GM23338 (cell line): ENCODE results near the gene OXER1. TPM values are rescaled to one million over a fixed set of nuclear protein-coding genes. Genes with fewer than 3 reads are reported as not detected.

Source experiments
- ATAC-seq: fragments of 200-7000 bp; cut with Tn5 transposase; 3 replicates; pipeline ENCODE4 v1.9.1; 2020
- DNase-seq: peaks from one replicate; pipeline ENCODE4 v3.0.0-alpha.2; 2015; ENCODE audit warnings: low spot score
- H2AFZ ChIP-seq: fragments of 200-600 bp; sonication (generic); 2 replicates; pipeline ENCODE4 v1.8.0; 2016; ENCODE audit warnings: antibody characterized with exemption, mild to moderate bottlenecking, moderate library complexity
- H3F3A ChIP-seq: fragments of 200-600 bp; sonication (generic); replicated peaks from 2 replicates; pipeline ENCODE4 v1.8.0; 2017; ENCODE audit warnings: antibody characterized with exemption, mixed run types, low read depth
- H3K27ac ChIP-seq: fragments of 200-600 bp; sonication (generic); 2 replicates; pipeline ENCODE4 v1.6.1; 2016; ENCODE audit warnings: low read depth
- H3K27me3 ChIP-seq: fragments of 200-600 bp; sonication (generic); 2 replicates; pipeline ENCODE4 v1.8.0; 2016; ENCODE audit warnings: mild to moderate bottlenecking, mixed run types, moderate library complexity; ENCODE audit not compliant: insufficient read depth
- H3K36me3 ChIP-seq: fragments of 200-600 bp; sonication (generic); 2 replicates; pipeline ENCODE4 v1.8.0; 2016; ENCODE audit warnings: mild to moderate bottlenecking; ENCODE audit not compliant: insufficient read depth
- H3K4me1 ChIP-seq: fragments of 200-600 bp; sonication (generic); 2 replicates; pipeline ENCODE4 v1.8.0; 2016; ENCODE audit warnings: mild to moderate bottlenecking, moderate library complexity; ENCODE audit not compliant: insufficient read depth
- H3K4me2 ChIP-seq: fragments of 200-600 bp; sonication (generic); 2 replicates; pipeline ENCODE4 v1.7.1; 2017; ENCODE audit warnings: mixed run types
- H3K4me3 ChIP-seq: fragments of 200-600 bp; sonication (generic); 2 replicates; pipeline ENCODE4 v1.6.1; 2016; ENCODE audit warnings: mixed run types
- H3K79me2 ChIP-seq: fragments of 200-600 bp; sonication (generic); replicated peaks from 2 replicates; pipeline ENCODE4 v1.8.0; 2017; ENCODE audit warnings: mild to moderate bottlenecking; ENCODE audit not compliant: insufficient read depth
- H3K9me2 ChIP-seq: fragments of 200-600 bp; sonication (generic); 2 replicates; pipeline ENCODE4 v1.8.0; 2017; ENCODE audit not compliant: insufficient read depth
- H4K20me1 ChIP-seq: fragments of 200-600 bp; sonication (generic); replicated peaks from 2 replicates; pipeline ENCODE4 v1.8.0; 2017; ENCODE audit warnings: mild to moderate bottlenecking; ENCODE audit not compliant: insufficient read depth
- H3K27ac Mint-ChIP-seq: 2 replicates; pipeline ENCODE4 v1.8.0; 2020; ENCODE audit warnings: inconsistent platforms, mild to moderate bottlenecking, moderate library complexity, mixed read lengths
- H3K27me3 Mint-ChIP-seq: 3 replicates; pipeline ENCODE4 v1.8.0; 2022; ENCODE audit warnings: low read depth, mild to moderate bottlenecking, moderate library complexity, mixed read lengths, inconsistent platforms; ENCODE audit not compliant: insufficient read depth, poor library complexity
- H3K36me3 Mint-ChIP-seq: 3 replicates; pipeline ENCODE4 v1.8.0; 2021; ENCODE audit warnings: low read depth, mild to moderate bottlenecking, inconsistent platforms, moderate library complexity, mixed read lengths
- H3K4me1 Mint-ChIP-seq: 3 replicates; pipeline ENCODE4 v1.8.0; 2020; ENCODE audit warnings: mild to moderate bottlenecking, inconsistent platforms, mixed read lengths
- H3K4me3 Mint-ChIP-seq: 3 replicates; pipeline ENCODE4 v1.8.0; 2021; ENCODE audit warnings: moderate library complexity, mild to moderate bottlenecking, inconsistent platforms, mixed read lengths
- H3K9me3 Mint-ChIP-seq: 3 replicates; pipeline ENCODE4 v1.8.0; 2020; ENCODE audit warnings: moderate library complexity, mild to moderate bottlenecking, inconsistent platforms, mixed read lengths
- CREB1 ChIP-seq: fragments of 250-450 bp; sonication (Bioruptor Pico); IDR thresholded peaks from 2 replicates; pipeline ENCODE4 v1.5.0; 2020; ENCODE audit warnings: low read depth, mild to moderate bottlenecking, moderate library complexity
- CTCF ChIP-seq, 2 experiments: fragments of 200-600 bp in 1 of 2; sonication (generic) in 1 of 2; conservative IDR thresholded peaks; 2 replicates each; pipeline versions ENCODE4 v1.5.1 to v1.6.1; 2016 to 2017; ENCODE audit warnings: antibody characterized with exemption in 2 of 2, low read depth in 2 of 2, mild to moderate bottlenecking in 2 of 2, moderate library complexity in 1 of 2
- ETS1 ChIP-seq: IDR thresholded peaks from 2 replicates; pipeline ENCODE4 v1.6.1; 2016; ENCODE audit warnings: antibody characterized with exemption
- EZH2 ChIP-seq: fragments of 200-600 bp; sonication (generic); IDR thresholded peaks from one replicate; pipeline ENCODE4 v1.8.0; 2017; ENCODE audit warnings: antibody characterized with exemption, mild to moderate bottlenecking, low read depth; ENCODE audit not compliant: unreplicated experiment
- EZH2phosphoT487 ChIP-seq: fragments of 200-600 bp; sonication (generic); IDR thresholded peaks from one replicate; pipeline ENCODE4 v1.8.1; 2018; ENCODE audit warnings: antibody characterized with exemption; ENCODE audit not compliant: unreplicated experiment
- JUNB ChIP-seq: IDR thresholded peaks from one replicate; pipeline ENCODE4 v1.6.1; 2016; ENCODE audit warnings: antibody characterized with exemption; ENCODE audit not compliant: unreplicated experiment
- NANOG ChIP-seq: IDR thresholded peaks from 2 replicates; pipeline ENCODE4 v1.6.1; 2016; ENCODE audit warnings: antibody characterized with exemption, borderline replicate concordance
- STAT1 ChIP-seq: IDR thresholded peaks from one replicate; pipeline ENCODE4 v1.6.1; 2016; ENCODE audit warnings: antibody characterized with exemption; ENCODE audit not compliant: unreplicated experiment
- ZNF114 ChIP-seq: fragments of 250-450 bp; sonication (Bioruptor Pico); IDR thresholded peaks from 2 replicates; pipeline ENCODE4 v1.5.0; 2020; ENCODE audit warnings: mild to moderate bottlenecking, moderate library complexity
- ZNF331 ChIP-seq: fragments of 250-450 bp; sonication (Bioruptor Pico); IDR thresholded peaks from 2 replicates; pipeline ENCODE4 v1.5.0; 2020; ENCODE audit warnings: low read depth, mild to moderate bottlenecking, moderate library complexity
- ZNF462 ChIP-seq: fragments of 250-450 bp; sonication (Bioruptor Pico); IDR thresholded peaks from 2 replicates; pipeline ENCODE4 v1.5.0; 2020; ENCODE audit warnings: mild to moderate bottlenecking, moderate library complexity
- polyA plus RNA-seq: library from polyadenylated mRNA; unstranded; fragments of >200 nt; fragmentation: Nextera tagmentation; extraction: Ambion mirVana; gene quantifications from 2 replicates; pipeline ENCODE4 v1.2.1, GENCODE V29; 2016
- total RNA-seq: library from RNA; depleted of rRNA; stranded (reverse); fragments of >200 nt; shearing (Covaris generic); gene quantifications from 2 replicates; pipeline ENCODE4 v1.2.3, GENCODE V29; 2014
- TF ChIP-seq, protein P1 (sequence below): IDR thresholded peaks from one replicate; pipeline ENCODE4 v1.6.1; 2018; ENCODE audit warnings: antibody characterized with exemption; ENCODE audit not compliant: unreplicated experiment

Gene OXER1
- total and polyA plus RNA-seq, 2 experiments from 2014 or later: 0.69 to 1.5 TPM

DNA sequence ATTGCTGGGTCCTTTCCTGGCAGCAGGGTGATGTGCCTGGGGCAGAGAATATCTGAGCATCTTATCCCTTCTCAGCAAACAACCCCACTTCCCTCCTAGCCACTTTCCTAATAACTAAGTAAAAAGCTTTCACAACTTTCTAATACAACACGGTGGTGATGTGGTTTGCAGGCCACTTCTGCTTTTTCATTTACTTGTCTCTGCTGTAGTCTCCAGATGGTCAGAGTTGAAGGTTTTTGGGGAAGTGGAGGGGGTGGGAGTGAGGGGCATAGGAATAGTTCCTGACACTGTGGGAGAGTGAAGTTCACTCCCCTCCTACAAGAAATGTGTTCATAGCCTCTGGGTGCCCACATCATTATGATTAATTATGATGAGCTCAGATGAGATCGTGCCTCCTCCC lies 11.6 kb downstream of the OXER1 start:
- no peak for DNase-seq
- Mint-ChIP-seq H3K27ac (no peak overlapping the region), H3K4me1 (peaks cover 6% of the 10 kb centered on the region), H3K9me3 (no peaks in the 10 kb centered on the region), H3K36me3 (no peaks in the 10 kb centered on the region), H3K4me3 (no peak overlapping the region), H3K27me3 (peaks cover 8% of the 10 kb centered on the region)
- no peaks in the 10 kb centered on the region for H3K36me3 ChIP-seq
- H3K4me3 ChIP-seq: no peak overlapping the region
- ATAC-seq: no peak
- no peaks in the 10 kb centered on the region for H3K27me3 ChIP-seq
- H3K79me2 ChIP-seq: no peaks in the 10 kb centered on the region
- H2AFZ ChIP-seq: no peak overlapping the region
- H3K4me1 ChIP-seq: no peaks in the 10 kb centered on the region
- no peak overlapping the region for H3K27ac ChIP-seq
- no peak overlapping the region for H3K4me2 ChIP-seq
- no peaks in the 10 kb centered on the region for H3K9me2 ChIP-seq
- TF ChIP-seq EZH2 (no peak), CTCF (conservative IDR thresholded peaks at IDR 0.05; ENCODE audit: low read depth in 2 of 2) (no peak), EZH2phosphoT487 (no peak), ETS1 (no peak), JUNB (no peak), ZNF462 (CRISPR knock-in tag) (no peak), STAT1 (no peak), ZNF114 (CRISPR knock-in tag) (no peak), CREB1 (CRISPR knock-in tag) (no peak), ZNF331 (CRISPR knock-in tag) (no peak), NANOG (no peak)
- TF ChIP-seq, protein P1, sequence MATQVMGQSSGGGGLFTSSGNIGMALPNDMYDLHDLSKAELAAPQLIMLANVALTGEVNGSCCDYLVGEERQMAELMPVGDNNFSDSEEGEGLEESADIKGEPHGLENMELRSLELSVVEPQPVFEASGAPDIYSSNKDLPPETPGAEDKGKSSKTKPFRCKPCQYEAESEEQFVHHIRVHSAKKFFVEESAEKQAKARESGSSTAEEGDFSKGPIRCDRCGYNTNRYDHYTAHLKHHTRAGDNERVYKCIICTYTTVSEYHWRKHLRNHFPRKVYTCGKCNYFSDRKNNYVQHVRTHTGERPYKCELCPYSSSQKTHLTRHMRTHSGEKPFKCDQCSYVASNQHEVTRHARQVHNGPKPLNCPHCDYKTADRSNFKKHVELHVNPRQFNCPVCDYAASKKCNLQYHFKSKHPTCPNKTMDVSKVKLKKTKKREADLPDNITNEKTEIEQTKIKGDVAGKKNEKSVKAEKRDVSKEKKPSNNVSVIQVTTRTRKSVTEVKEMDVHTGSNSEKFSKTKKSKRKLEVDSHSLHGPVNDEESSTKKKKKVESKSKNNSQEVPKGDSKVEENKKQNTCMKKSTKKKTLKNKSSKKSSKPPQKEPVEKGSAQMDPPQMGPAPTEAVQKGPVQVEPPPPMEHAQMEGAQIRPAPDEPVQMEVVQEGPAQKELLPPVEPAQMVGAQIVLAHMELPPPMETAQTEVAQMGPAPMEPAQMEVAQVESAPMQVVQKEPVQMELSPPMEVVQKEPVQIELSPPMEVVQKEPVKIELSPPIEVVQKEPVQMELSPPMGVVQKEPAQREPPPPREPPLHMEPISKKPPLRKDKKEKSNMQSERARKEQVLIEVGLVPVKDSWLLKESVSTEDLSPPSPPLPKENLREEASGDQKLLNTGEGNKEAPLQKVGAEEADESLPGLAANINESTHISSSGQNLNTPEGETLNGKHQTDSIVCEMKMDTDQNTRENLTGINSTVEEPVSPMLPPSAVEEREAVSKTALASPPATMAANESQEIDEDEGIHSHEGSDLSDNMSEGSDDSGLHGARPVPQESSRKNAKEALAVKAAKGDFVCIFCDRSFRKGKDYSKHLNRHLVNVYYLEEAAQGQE: no peak
- H4K20me1 ChIP-seq: no peaks in the 10 kb centered on the region
- no peaks in the 10 kb centered on the region for H3F3A ChIP-seq
